Neural cell (in vitro differentiated cells): ENCODE results near the gene GALNT10. TPM values are rescaled to one million over a fixed set of nuclear protein-coding genes. Genes with fewer than 3 reads are reported as not detected.

ENCODE experiments used
- H2AFZ ChIP-seq: fragments of 200-600, 300-800 bp; sonication (generic), shearing (Covaris generic); 2 replicates; pipeline ENCODE4 v1.6.0; 2014; ENCODE audit warnings: low read depth, mild to moderate bottlenecking, antibody characterized with exemption, low read length, moderate library complexity
- H3F3A ChIP-seq: fragments of 200-600 bp; shearing (Covaris generic); 2 replicates; pipeline ENCODE4 v1.6.1; 2016; ENCODE audit warnings: mild to moderate bottlenecking, moderate library complexity, mixed read lengths, antibody characterized with exemption, low read length; ENCODE audit not compliant: insufficient read depth, poor library complexity, severe bottlenecking
- H3K27ac ChIP-seq: fragments of 200-600, 300-800 bp; sonication (generic), shearing (Covaris generic); 2 replicates; pipeline ENCODE4 v1.5.1; 2014; ENCODE audit warnings: mild to moderate bottlenecking, low read length, moderate library complexity
- H3K27me3 ChIP-seq: fragments of 300-800, 200-600 bp; sonication (generic), shearing (Covaris generic); 2 replicates; pipeline ENCODE4 v1.6.0; 2014; ENCODE audit warnings: mild to moderate bottlenecking, low read depth, low read length, moderate library complexity; ENCODE audit not compliant: insufficient read depth
- H3K36me3 ChIP-seq: fragments of 300-800, 200-600 bp; sonication (generic), shearing (Covaris generic); 2 replicates; pipeline ENCODE4 v1.5.1; 2014; ENCODE audit warnings: mild to moderate bottlenecking, antibody characterized with exemption, low read length, moderate library complexity; ENCODE audit not compliant: insufficient read depth
- H3K4me2 ChIP-seq: fragments of 300-800, 200-600 bp; sonication (generic), shearing (Covaris generic); 2 replicates; pipeline ENCODE4 v1.6.0; 2014; ENCODE audit warnings: mild to moderate bottlenecking, low read length
- H3K4me3 ChIP-seq: fragments of 300-800, 200-600 bp; sonication (generic), shearing (Covaris generic); 2 replicates; pipeline ENCODE4 v1.5.1; 2014; ENCODE audit warnings: mild to moderate bottlenecking, low read length, moderate library complexity
- H3K79me2 ChIP-seq: fragments of 200-600 bp; shearing (Covaris generic); replicated peaks from 2 replicates; pipeline ENCODE4 v1.6.0; 2014; ENCODE audit warnings: mild to moderate bottlenecking, low read length, moderate library complexity; ENCODE audit not compliant: insufficient read depth
- H3K9ac ChIP-seq: fragments of 300-800, 200-600 bp; sonication (generic), shearing (Covaris generic); 2 replicates; pipeline ENCODE4 v1.6.1; 2016; ENCODE audit warnings: mild to moderate bottlenecking, low read length, mixed read lengths
- H3K9me2 ChIP-seq: fragments of 200-600 bp; shearing (Covaris generic); 2 replicates; pipeline ENCODE4 v1.6.1; 2016; ENCODE audit warnings: mild to moderate bottlenecking, low read length, mixed read lengths; ENCODE audit not compliant: insufficient read depth
- H3K9me3 ChIP-seq: fragments of 200-600, 300-800 bp; sonication (generic), shearing (Covaris generic); 2 replicates; pipeline ENCODE4 v1.6.1; 2016; ENCODE audit warnings: mild to moderate bottlenecking, mixed run types, low read length, moderate library complexity, mixed read lengths
- H4K20me1 ChIP-seq: fragments of 200-600 bp; shearing (Covaris generic); 2 replicates; pipeline ENCODE4 v1.6.1; 2016; ENCODE audit warnings: mild to moderate bottlenecking, mixed run types; ENCODE audit not compliant: insufficient read depth
- CTCF ChIP-seq: fragments of 450-650 bp; IDR thresholded peaks from 2 replicates; pipeline ENCODE4 v1.5.1; 2014; ENCODE audit warnings: antibody characterized with exemption, mild to moderate bottlenecking, moderate library complexity; ENCODE audit not compliant: poor library complexity, severe bottlenecking
- EP300 ChIP-seq: fragments of 450-650 bp; conservative IDR thresholded peaks from 2 replicates; pipeline ENCODE4 v1.6.1; 2014; ENCODE audit warnings: antibody characterized with exemption, mild to moderate bottlenecking, moderate library complexity; ENCODE audit not compliant: poor library complexity, severe bottlenecking
- EZH2 ChIP-seq: fragments of 200-600, 300-800 bp; shearing (Covaris generic), sonication (generic); IDR thresholded peaks from 2 replicates; pipeline ENCODE4 v1.6.1; 2014; ENCODE audit warnings: antibody characterized with exemption, low read length, borderline replicate concordance, mild to moderate bottlenecking; ENCODE audit not compliant: insufficient read depth, poor library complexity, severe bottlenecking
- MXI1 ChIP-seq: fragments of 450-650 bp; conservative IDR thresholded peaks from 2 replicates; pipeline ENCODE4 v1.6.1; 2014; ENCODE audit warnings: antibody characterized with exemption, mild to moderate bottlenecking; ENCODE audit not compliant: poor library complexity, severe bottlenecking
- POLR2AphosphoS5 ChIP-seq: IDR thresholded peaks from 2 replicates; pipeline ENCODE4 v1.6.1; 2012
- RAD21 ChIP-seq: fragments of 450-650 bp; conservative IDR thresholded peaks from 2 replicates; pipeline ENCODE4 v1.6.1; 2014; ENCODE audit warnings: antibody characterized with exemption, mild to moderate bottlenecking, moderate library complexity
- REST ChIP-seq: IDR thresholded peaks from 2 replicates; pipeline ENCODE4 v1.6.1; 2012; ENCODE audit warnings: borderline replicate concordance
- SMC3 ChIP-seq: fragments of 450-650 bp; conservative IDR thresholded peaks from 2 replicates; pipeline ENCODE4 v1.6.1; 2014; ENCODE audit warnings: antibody characterized with exemption, mild to moderate bottlenecking, moderate library complexity; ENCODE audit not compliant: poor library complexity
- TAF1 ChIP-seq: IDR thresholded peaks from 2 replicates; pipeline ENCODE4 v1.6.1; 2012; ENCODE audit warnings: low read depth
- polyA plus RNA-seq: library from polyadenylated mRNA; depleted of rRNA; stranded (reverse); fragments of >200 nt; gene quantifications from 2 replicates; pipeline ENCODE4 v1.2.3, GENCODE V29; 2014

Gene GALNT10
- polyA plus RNA-seq, 1 donor from 2014 or later = 3.1 TPM

GRCh38 chr5:154351141-154351540 is 160.6 kb downstream of the GALNT10 start:
- H3K9ac ChIP-seq = no peak overlapping the region
- H3K27me3 ChIP-seq = no peaks in the 10 kb centered on the region
- H3K9me3 ChIP-seq = no peaks in the 10 kb centered on the region
- no peak overlapping the region for H3K4me3 ChIP-seq
- no peaks in the 10 kb centered on the region for H3F3A ChIP-seq
- TF ChIP-seq REST (no peak), SMC3 (no peak), EP300 (no peak), EZH2 (no peak), POLR2AphosphoS5 (no peak), RAD21 (no peak), MXI1 (no peak), TAF1 (no peak)
- H3K9me2 ChIP-seq = no peaks in the 10 kb centered on the region
- no peaks in the 10 kb centered on the region for H3K79me2 ChIP-seq
- H4K20me1 ChIP-seq = no peaks in the 10 kb centered on the region
- no peak overlapping the region for H3K27ac ChIP-seq
- H3K36me3 ChIP-seq = no peaks in the 10 kb centered on the region
- H3K4me2 ChIP-seq = no peak overlapping the region
- no peak overlapping the region for H2AFZ ChIP-seq

- Histone ChIP-seq H3F3A (no peaks in the 10 kb centered on the region), H3K27me3 (no peaks in the 10 kb centered on the region), H3K9me3 (no peaks in the 10 kb centered on the region), H3K79me2 (no peaks in the 10 kb centered on the region), H2AFZ (no peak overlapping the region), H3K4me2 (no peak overlapping the region), H3K9me2 (no peaks in the 10 kb centered on the region), H4K20me1 (no peaks in the 10 kb centered on the region), H3K27ac (no peak overlapping the region), H3K9ac (no peak overlapping the region), H3K4me3 (no peak overlapping the region), H3K36me3 (no peaks in the 10 kb centered on the region)
- no peak for TF ChIP-seq TAF1
- no peak for TF ChIP-seq POLR2AphosphoS5
- TF ChIP-seq EP300 = no peak
- no peak for TF ChIP-seq MXI1
- TF ChIP-seq SMC3 = no peak
- TF ChIP-seq EZH2 = no peak
- no peak for TF ChIP-seq CTCF
- TF ChIP-seq REST = no peak
- TF ChIP-seq RAD21 = no peak
Observed at GRCh38 chr5:154351566-154351965, 161.0 kb downstream of the GALNT10 start.
